GM12891 (cell line): Measurements from ENCODE around the gene TRIM38.

Experiments used
- POLR2A ChIP-seq: IDR thresholded peaks from 2 replicates; pipeline ENCODE4 v1.6.1; 2011; ENCODE audit warnings: low read depth, low read length, control low read depth
- POLR2AphosphoS5 ChIP-seq: IDR thresholded peaks from 2 replicates; pipeline ENCODE4 v1.6.1; 2011; ENCODE audit warnings: low read depth, low read length, control low read depth
- TAF1 ChIP-seq: IDR thresholded peaks from 2 replicates; pipeline ENCODE4 v1.6.1; 2011; ENCODE audit warnings: low read depth, low read length, control low read depth

DNA sequence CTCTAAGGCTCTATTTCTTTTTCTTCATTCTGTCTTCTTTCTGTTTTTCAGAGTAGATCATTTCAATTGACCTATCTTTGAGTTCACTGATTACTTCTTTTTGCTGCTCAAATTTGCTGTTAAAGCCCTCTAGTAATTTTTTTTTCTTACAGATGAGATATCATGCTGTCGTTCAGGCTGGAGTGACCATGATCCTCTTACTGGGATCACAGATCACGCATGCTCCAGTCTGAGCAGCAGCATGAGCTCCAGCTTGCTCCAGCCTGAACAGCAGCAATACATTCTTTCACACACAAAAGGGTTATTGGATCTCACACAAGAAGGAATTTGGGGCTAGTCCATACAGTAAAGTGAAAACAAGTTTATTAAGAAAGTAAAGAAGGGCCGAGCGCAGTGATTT is 12.3 kb upstream of the TRIM38 start:
- TF ChIP-seq POLR2A: no peak
- TF ChIP-seq POLR2AphosphoS5: no peak
- TF ChIP-seq TAF1: no peak
